ENCODE measurements around the gene RABGAP1. TPM values are rescaled to one million over a fixed set of nuclear protein-coding genes. Genes with fewer than 3 reads are reported as not detected.
A peak's percentile ranks its signal among the peaks of the same experiment; 100 is the strongest.

The RABGAP1 gene
- total RNA-seq, 3 donors from 2014 or later, result 54.5 to 130 (median 55.9) TPM

DNA sequence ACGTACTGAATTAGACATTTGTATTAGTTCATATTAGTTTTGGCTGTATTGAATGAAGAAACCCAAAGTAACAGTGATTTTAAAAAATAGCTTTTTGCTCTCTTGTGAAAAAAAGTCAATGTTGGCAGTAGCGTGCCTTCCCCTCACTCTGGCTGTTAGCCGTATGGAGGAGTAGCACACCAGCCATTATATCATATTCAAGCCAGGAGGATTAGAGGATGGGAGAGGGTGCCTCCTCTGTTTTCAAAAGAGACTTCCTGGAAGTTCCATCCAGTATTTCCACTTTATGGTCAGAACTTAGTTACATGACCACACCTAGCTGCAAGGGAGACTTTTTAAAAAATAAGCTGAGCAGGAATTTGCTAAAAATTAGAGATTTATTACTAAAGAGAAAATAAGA, 133.8 kb downstream of the RABGAP1 start:
- Histone ChIP-seq H3K9me3 (no peaks in the 10 kb centered on the region), H3K4me3 (no peak overlapping the region), H3K36me3 (ENCODE audit: low read depth) (no peaks in the 10 kb centered on the region), H3K4me1 (ENCODE audit: low read depth) (no peaks in the 10 kb centered on the region)
- ATAC-seq (no peak), DNase-seq (no peak)
- intact Hi-C loops (cut with DNase I, micrococcal nuclease), result no loop called here
- TF ChIP-seq, protein P1, sequence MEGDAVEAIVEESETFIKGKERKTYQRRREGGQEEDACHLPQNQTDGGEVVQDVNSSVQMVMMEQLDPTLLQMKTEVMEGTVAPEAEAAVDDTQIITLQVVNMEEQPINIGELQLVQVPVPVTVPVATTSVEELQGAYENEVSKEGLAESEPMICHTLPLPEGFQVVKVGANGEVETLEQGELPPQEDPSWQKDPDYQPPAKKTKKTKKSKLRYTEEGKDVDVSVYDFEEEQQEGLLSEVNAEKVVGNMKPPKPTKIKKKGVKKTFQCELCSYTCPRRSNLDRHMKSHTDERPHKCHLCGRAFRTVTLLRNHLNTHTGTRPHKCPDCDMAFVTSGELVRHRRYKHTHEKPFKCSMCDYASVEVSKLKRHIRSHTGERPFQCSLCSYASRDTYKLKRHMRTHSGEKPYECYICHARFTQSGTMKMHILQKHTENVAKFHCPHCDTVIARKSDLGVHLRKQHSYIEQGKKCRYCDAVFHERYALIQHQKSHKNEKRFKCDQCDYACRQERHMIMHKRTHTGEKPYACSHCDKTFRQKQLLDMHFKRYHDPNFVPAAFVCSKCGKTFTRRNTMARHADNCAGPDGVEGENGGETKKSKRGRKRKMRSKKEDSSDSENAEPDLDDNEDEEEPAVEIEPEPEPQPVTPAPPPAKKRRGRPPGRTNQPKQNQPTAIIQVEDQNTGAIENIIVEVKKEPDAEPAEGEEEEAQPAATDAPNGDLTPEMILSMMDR (IDR thresholded peaks at IDR 0.05), result no peak

DNA sequence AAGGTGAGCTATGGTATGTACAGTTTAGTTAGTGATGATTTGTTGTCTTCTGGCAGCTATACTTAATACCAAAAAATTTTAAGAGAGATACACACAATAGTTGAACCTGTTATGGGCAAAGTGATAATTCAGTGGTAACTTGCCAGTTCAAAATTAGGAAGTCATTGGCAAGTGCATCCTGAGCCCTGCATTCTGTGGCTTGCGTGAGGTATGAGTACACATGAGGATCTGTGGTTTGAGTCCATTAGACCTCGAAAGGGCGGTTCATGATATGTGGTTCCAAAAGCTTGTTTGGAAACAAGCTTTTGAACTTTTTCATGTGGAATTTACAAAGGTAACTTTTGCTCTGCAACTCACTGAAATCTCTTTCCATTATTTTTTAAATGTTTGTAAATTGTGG, 139.6 kb downstream of the RABGAP1 start:
- no peaks in the 10 kb centered on the region for H3K4me1 ChIP-seq (ENCODE audit: low read depth)
- intact Hi-C loops (cut with DNase I, micrococcal nuclease), result no loop called here

DNA sequence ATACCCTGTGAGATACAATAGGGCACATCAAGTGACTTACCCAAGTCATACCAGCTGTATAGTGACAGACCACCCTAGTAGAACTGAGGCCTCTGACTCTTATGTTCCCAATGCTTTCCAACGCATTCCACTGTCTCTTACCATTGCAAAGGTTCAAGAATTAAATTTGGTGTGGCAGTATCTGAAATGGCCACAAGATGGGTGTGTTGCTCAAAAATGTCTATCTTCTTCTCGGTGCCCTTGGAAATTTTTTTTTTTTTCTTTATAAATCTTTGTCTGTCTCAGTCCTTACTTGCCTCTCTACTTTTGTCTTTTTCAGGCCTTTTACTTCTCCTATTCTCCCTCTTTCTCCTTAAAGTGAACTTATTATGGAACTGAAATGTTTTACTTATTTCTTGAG, 141.0 kb downstream of the RABGAP1 start:
- H3K36me3 ChIP-seq (ENCODE audit: low read depth), result no peaks in the 10 kb centered on the region
- peak; percentile 33 for ATAC-seq
- no peak overlapping the region for H3K4me3 ChIP-seq
- no peaks in the 10 kb centered on the region for H3K9me3 ChIP-seq
- TF ChIP-seq, protein P1 (IDR thresholded peaks at IDR 0.05), result no peak
- intact Hi-C loops (cut with DNase I, micrococcal nuclease), result no loop called here
- DNase-seq, result peak in 1 of 3 donors; percentile 37
- H3K4me1 ChIP-seq (ENCODE audit: low read depth), result no peaks in the 10 kb centered on the region

More for the DNA sequence above, 139.6 kb downstream of the RABGAP1 start:
- H3K4me3 ChIP-seq, result no peak overlapping the region
- no peaks in the 10 kb centered on the region for H3K36me3 ChIP-seq (ENCODE audit: low read depth)
- TF ChIP-seq, protein P1 (IDR thresholded peaks at IDR 0.05), result no peak
- no peaks in the 10 kb centered on the region for H3K9me3 ChIP-seq
- ATAC-seq (no peak), DNase-seq (no peak)

DNA sequence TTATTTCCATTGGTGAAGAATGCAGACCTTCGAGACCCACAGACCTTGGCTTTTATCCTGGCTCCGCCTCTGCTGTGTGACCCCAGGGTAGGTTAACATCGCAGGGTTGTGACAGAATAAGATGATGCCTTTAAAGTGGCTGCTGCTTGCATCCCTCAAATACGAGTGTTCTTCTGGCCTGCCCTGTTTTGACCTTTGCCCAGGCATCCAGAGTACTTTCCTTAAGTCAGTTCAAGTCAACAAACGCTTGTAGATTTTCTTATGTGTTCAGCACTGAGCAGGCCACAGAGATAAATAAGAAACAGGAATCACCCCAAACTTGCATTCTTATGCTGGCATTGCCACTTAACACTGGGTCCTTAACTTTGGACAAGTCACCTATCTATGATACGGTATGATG, 142.9 kb downstream of the RABGAP1 start:
- intact Hi-C loops (cut with DNase I, micrococcal nuclease), result no loop called here
- peak in 1 of 3 donors; percentile 19 for DNase-seq
- ATAC-seq, result no peak
- H3K4me1 ChIP-seq (ENCODE audit: low read depth), result no peaks in the 10 kb centered on the region
- H3K36me3 ChIP-seq (ENCODE audit: low read depth), result no peaks in the 10 kb centered on the region
- TF ChIP-seq, protein P1 (IDR thresholded peaks at IDR 0.05), result no peak
- no peak overlapping the region for H3K4me3 ChIP-seq
- no peaks in the 10 kb centered on the region for H3K9me3 ChIP-seq

DNA sequence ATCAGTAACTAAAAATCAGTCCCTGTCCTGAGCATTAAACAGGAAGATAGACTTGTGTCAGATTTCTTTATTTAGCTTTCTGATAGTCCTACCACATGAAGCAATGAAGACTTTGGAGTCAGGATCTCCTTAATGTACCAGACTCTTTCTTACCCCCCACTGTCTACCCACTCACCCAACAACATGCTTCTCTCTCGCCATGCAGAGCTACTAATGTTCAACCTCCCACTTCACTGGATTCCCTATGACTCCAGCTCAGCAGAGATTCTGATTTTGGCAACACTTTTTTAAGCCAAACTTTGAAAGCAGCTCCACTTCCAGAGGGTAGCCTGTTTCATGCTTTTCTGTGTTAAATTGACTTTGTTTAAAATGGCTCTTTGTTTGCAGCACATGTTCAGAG, 143.4 kb downstream of the RABGAP1 start:
- DNase-seq, result no peak
- Histone ChIP-seq H3K4me3 (no peak overlapping the region), H3K36me3 (ENCODE audit: low read depth) (no peaks in the 10 kb centered on the region), H3K4me1 (ENCODE audit: low read depth) (no peaks in the 10 kb centered on the region), H3K9me3 (no peaks in the 10 kb centered on the region)
- TF ChIP-seq, protein P1 (IDR thresholded peaks at IDR 0.05), result no peak
- no peak for ATAC-seq
- intact Hi-C loops (cut with DNase I, micrococcal nuclease), result no loop called here

DNA sequence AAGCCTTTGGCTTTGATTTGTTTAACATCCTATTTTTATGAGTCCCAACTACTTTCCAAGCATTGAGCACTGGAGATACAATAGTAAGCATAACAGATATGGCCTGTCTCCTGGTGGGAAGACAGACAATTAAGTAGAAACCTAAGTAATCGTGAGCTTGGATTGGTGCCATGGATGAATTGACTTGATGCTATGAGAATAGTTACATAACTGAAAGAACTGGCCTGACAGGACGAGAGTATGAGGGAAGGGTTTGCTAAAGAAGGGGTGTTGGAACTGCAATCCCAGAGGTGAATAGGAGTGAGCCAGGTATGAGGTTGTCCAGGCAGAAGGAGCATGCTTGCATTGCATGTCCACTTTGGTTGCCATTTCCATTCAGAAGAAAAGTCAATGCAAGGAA, 145.1 kb downstream of the RABGAP1 start:
- intact Hi-C loops (cut with DNase I, micrococcal nuclease), result no loop called here
- Histone ChIP-seq H3K4me1 (ENCODE audit: low read depth) (no peaks in the 10 kb centered on the region), H3K9me3 (no peaks in the 10 kb centered on the region), H3K36me3 (ENCODE audit: low read depth) (no peaks in the 10 kb centered on the region), H3K4me3 (no peak overlapping the region)
- ATAC-seq, result no peak
- TF ChIP-seq, protein P1 (IDR thresholded peaks at IDR 0.05), result no peak
- DNase-seq, result no peak

Measured in mucosa of descending colon (tissue), 3 donors.